ENCODE results near the gene PTPN14. TPM values are rescaled to one million over a fixed set of nuclear protein-coding genes. Genes with fewer than 3 reads are reported as not detected.

The PTPN14 gene
- total RNA-seq, 1 donor from 2014 or later: 73.3 TPM

DNA sequence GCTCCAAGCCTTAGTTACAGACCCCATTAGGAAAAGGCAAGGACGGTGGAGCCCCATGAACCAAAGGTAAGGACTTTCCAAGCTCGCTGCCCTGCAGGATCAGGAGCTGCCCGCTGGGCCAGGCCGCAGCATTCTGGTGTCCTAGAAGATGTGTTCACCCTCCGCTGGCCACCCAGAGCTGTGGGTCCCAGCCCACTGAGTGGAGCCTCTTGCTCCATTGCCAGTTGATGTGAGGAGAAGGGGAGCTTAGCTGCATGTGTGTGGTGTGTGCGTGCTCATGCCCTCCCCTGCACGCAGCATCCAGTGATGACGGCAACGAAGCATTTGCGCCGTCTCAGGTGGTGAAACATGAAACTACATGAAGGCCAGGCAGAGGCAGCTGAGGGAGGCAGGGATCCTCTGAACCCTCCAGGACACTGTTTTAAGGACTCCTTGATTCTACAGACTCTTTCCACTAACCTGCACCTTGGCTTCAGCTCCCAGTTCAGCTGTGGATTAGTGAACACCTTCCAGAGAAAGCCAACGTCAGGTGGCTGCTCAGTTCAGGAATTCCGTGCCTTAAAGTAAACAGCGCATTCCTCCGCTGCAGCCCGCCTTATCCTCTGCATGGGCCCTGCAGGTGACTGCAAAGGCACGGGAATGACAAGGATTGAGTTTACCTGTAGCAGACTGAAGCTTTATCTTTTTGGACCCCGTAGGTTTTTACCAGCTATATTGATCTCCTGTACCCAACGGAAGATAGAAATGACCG lies 221.8 kb downstream of the PTPN14 start:
- DNase-seq: no peak

GRCh38 chr1:214328770-214329469 lies 222.5 kb downstream of the PTPN14 start:
- peak; percentile 90 for DNase-seq

DNA sequence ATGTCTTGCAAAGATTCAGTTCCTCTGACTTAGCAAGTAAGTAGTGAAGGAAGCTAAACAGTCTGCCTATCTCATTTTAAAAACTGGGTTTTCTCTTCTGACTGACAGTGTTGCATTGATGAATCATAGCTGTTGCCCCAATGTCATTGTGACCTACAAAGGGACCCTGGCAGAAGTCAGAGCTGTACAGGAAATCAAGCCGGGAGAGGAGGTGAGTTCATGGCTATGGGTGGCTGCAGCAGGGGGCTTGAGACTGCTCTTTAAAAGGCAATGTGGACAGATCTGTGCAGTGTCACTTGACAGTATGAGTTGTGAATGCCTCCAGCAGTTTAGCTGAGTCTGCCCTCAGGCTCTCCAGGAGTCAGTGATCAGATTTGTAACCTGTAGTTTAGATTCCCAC lies 223.9 kb downstream of the PTPN14 start:
- peak; percentile 33 for DNase-seq

DNA sequence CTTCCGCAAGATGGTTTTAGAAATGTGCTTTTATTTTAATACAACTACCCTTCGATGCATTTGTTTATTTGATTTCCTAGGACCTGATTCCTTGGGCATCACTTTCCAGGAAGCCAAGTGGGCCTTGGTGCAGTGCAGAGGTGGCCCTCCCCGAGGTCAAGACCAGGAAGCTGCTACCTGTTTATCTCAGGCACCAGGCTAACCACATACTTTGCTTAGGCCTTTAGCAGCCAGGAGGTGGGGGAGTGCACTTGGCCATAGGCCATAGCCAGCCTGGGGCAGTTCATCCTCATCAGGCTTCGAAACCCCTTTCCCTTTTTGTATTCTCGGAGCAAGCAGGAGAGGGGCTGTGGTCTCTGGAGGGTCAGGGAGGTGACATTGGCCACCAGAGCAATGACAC lies 225.0 kb downstream of the PTPN14 start:
- no peak for DNase-seq

DNA sequence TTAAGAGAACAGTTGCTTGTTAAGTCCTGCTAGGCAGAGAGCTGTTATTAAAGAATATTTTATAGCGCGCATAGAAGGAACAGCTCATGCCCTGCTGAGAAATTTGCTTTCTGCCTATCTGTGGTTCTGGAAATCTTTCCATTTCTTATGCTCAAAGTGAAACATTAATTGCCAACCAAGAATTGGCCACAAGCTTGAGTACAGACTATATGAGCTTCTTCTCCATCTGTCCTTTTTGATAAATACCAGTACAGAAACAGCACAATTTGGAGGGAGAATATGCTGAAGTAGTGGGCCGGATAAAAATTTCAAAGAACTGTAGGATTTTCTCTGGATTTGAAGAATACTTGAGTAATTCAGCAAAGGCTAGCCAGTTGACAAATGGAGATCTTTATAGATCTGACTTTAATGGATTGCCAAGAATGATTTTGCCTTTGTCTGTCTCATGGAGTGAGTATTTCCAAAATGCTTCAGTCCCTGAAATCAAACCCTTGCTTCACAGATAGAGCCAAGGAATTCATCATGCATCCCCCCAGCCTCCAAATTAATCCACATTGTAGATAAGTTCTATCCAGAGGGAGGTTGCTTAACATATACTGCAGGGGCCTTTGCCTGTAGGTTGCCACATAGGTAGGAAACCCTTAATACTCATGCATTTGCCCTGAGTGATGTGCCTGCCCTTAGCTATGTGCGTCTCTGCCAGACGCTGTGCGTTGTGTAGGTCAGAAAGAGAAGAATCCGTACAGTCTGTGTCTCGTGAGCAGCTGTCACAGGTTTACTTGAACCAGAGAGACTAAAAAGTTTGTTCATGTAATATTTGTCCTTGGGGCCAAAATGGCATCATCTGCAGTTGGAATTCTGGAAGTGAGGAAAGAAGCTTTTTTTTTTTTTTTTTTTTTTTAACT lies 226.3 kb downstream of the PTPN14 start:
- DNase-seq: no peak

DNA sequence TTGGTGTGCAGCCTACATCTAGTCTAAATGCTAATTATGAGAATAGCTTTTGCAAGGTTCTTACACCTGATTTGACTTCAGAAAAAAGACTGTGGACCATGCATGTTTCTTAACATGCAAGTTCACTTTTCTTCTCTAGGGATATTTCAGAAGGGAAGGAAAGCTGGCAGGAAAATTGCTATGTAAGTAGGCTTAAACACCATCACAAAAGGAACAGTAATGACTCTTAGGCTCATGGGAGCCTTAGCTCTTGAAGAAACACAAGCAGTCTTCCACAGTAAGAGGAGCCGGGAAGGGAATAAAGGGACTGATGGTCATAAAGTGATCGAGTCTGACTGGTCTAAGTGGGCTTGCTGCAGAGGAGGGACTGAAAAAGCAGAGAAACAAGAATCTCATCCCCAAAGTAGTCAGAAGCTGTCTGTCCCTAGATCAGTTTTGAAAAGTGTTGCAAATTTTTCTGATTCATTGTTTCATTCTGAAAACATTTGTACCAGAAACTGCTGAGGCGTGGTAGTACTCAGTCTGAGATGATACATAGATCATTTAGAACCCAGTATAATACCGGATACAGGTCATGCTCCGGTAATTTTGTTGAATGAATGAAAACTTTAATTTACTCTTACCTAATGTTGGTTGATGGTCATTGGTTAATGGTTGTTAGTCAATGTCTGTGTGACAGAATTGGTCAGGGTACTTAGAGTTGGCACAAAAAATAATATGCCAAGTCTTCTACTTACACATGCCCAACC lies 229.5 kb downstream of the PTPN14 start:
- no peak for DNase-seq

DNA sequence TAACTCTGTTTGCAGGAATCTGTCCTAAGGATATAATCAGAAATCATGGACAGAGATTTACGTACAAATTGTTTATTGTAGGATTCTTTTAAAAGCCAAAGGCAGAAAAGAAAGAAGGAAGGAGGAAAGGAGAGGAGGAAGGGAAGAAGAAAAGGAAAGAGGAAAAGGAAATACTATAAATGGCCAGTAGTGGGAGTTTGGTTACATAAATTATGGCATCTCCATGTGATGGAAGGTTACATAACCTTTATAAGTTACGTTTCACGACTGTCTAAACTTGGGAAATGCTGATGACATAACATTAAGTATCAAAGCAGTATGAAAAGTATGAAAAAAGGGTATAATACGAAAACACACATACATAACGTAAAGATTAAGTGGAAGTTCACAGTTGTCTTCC lies 231.5 kb downstream of the PTPN14 start:
- DNase-seq: no peak

DNA sequence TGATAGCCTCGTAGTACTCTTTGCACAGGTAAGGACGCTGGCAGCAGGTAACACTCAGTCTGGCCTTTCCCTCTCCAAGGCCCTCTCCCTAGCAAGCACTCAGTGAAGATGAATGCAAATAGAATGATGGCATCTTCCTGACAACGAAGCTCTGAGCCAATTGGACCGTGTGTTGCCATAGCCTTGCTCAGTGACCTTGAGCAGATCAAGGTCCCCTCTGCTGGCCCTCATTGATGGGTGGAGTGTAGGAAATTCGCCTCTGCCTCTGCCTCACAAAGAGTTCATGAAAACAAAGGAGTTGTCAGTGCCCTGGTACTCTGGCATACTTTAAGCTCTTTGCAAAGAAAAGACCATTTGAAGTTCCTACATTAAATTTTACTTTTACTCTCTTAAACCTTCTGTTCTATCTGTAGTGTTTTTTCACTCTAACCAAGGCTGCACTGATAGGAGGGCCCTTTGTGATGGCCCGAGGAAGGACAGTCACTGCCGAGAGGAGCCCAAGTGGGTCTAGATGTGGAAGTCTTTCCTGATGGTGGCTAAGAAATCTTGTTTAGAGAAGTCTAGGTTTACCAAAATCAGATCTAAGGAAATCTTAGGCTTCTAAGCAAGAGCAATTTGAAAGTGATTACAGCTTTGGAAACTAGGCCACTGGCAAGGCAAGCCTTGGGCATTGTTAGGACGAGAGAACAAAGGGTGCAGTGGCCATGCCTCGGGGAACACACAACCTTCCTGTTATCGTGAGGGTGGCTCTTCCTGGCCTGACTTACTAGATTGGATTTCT lies 232.3 kb downstream of the PTPN14 start:
- no peak for DNase-seq

- DNase-seq: no peak
Measured at GRCh38 chr1:214318356-214318755, 233.0 kb downstream of the PTPN14 start.

GRCh38 chr1:214317734-214318133 lies 233.7 kb downstream of the PTPN14 start:
- no peak for DNase-seq

- DNase-seq: no peak
Measured at GRCh38 chr1:214317300-214317699, 234.1 kb downstream of the PTPN14 start.

GRCh38 chr1:214316593-214316992 lies 234.8 kb downstream of the PTPN14 start:
- no peak for DNase-seq

GRCh38 chr1:214314178-214314843 lies 237.1 kb downstream of the PTPN14 start:
- DNase-seq: no peak

- DNase-seq: no peak
Measured at GRCh38 chr1:214312530-214313051, 238.8 kb downstream of the PTPN14 start.

DNA sequence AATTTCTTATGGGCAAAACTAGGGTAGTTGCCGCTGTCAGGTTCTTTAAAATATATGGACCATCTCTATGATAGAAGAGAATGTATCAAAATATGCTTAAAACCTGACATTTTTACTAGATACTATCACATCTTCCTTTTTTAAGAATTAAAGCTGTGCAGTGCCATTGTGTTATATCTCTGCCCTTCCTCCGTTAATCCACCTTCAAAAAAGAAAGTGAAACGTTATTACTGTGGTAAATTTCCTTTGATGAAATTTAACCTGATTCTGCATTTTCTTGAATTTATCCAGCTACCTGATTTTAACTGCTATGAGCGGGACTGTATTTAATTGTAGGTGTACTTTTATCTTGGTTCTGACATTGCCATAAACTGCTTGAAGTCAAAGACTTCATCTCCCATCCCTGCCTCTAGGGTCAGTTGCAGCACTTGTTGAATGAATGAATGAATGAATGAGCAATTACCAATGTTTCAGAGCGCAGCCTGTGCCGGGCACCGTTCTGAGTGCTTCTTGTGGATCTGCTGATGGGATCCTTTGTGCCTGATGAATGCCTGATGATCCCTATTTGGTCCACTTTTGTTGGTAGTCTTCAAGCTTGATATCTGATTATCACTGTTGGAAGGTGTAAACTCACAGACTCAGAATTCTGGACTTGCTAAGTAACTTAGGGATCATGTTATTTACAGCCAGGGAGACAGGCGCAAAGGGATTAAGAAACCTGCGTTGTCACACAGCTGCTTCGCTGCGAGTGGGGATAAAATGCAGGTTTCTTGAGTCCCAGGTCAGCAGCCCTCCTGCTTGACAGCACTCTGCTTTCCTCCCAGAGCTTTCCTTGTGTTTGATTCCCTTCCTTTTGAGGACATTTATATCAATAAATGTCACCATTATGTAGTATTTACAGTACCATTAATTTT lies 240.4 kb downstream of the PTPN14 start:
- no peak for DNase-seq

DNA sequence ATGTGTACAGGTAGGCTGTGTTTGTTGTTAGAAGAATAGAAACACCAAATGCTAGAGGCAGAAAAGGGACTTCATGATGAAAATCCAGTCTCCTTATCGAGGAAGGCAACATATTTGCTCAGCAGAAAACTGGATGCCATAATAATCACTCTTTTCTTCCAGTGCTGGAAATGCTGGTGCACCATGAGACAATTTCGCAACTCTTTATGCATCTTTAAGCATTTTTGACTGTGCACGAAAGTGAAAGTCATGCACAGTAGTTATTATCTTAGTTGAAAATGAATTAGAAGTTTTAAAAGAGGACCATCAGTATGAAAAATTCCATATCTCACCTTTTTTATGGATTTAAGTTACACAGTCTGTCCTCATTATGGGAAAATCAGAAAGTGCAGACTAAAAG lies 241.4 kb downstream of the PTPN14 start:
- no peak for DNase-seq

- DNase-seq: no peak
Measured at GRCh38 chr1:214306269-214306668, 245.1 kb downstream of the PTPN14 start.

GRCh38 chr1:214305164-214305751 lies 246.1 kb downstream of the PTPN14 start:
- no peak for DNase-seq

All from dermis blood vessel endothelial cell (primary cell).